ENCODE results near the gene NPHP1.
"Not testable (repeated sequence)": the region's sequence is repeated elsewhere in the genome, so short reads cannot be mapped to it uniquely, and the experiment has no call there.

The NPHP1 gene

DNA sequence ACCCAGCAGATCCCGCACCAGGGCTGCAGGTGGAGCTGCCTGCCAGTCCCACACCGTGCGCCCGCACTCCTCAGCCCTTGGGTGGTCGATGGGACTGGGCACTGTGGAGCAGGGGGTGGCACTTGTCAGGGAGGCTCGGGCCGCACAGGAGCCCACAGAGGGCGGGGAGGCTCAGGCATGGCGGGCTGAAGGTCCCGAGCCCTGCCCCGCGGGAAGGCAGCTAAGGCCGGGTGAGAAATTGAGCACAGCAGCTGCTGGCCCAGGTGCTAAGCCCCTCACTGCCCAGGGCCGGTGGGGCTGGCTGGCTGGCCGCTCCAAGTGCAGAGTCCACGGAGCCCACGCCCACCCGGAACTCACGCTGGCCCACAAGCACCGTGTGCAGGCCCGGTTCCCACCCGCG, 14.6 kb downstream of the NPHP1 start:
- not testable (repeated sequence) for DNase-seq

DNA sequence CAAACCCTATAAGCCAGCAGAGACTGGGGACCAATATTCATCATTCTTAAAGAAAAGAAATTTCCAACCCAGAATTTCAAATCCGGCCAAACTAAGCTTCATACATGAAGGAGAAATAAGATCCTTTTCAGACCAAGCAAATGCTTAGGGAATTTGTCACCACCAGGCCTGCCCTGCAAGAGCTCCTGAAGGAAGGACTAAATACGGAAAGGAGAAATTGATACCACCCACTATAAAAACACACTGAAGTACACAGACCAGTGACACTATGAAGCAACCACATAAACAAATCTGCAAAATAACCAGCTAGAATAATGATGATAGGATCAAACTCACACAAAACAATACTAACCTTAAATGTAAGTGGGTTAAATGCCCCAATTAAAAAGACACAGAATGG, 22.4 kb downstream of the NPHP1 start:
- no peak for DNase-seq

GRCh38 chr2:110180036-110180435, 24.8 kb downstream of the NPHP1 start:
- DNase-seq = no peak

GRCh38 chr2:110173523-110173922, 31.3 kb downstream of the NPHP1 start:
- DNase-seq = no peak

DNA sequence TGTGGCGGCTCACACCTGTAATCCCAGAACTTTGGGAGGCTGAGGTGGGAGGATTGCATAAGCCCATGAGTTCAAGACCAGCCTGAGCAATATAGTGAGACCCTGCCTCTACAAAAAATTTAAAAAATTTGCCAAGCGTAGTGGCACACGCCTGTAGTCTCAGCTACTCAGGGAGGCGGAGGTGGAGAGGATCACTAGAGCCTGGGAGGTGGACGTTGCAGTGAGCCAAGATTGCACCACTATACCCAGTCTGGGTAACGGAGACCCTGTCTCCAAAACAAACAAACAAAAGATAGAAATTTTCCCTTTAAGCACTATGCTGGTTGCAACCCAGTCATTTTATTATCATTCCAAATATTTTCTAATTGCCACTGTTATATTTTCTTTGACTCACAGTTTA, 32.3 kb downstream of the NPHP1 start:
- DNase-seq = no peak

GRCh38 chr2:110170102-110170501, 34.7 kb downstream of the NPHP1 start:
- no peak for DNase-seq

GRCh38 chr2:110167326-110168000, 37.4 kb downstream of the NPHP1 start:
- no peak for DNase-seq

DNA sequence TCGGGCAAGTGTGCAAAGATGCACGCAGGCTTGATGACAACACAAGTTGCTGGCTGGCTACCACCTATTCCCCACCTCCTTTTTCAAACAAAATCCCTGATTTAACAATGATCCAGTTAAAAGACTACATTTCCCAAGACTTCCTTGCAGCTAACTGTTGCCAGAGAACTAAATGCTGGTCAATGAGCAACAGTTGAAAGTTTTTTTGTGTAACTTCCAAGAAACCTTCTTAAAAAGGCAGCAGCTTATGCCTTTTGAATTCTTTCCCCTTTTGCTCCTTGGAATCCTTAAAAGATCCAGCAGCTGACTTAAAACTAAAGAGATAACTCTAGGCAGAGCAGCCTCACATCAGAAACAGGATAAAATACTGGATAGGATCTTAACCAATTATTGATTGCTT, 38.5 kb downstream of the NPHP1 start:
- DNase-seq = no peak

- peak; percentile 11 for DNase-seq
Observed at GRCh38 chr2:110157153-110157793, 47.5 kb downstream of the NPHP1 start.

DNA sequence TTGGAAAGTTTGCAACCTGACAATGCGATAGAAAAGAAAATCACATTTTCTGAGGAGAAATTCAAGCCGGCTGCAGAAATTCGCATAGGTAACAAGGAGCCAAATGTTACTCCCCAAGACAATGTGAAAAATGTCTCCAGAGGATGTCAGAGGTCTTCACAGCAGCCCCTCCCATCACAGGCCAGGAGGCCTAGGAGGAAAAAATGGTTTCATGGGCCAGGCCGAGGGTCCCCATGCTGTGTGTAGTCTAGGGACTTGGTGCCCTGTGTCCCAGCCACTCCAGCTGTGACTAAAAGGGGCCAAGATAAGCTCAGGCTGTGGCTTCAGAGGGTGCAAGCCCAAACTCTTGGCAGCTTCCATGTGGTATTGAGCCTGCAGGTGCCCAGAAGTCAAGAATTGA, 50.0 kb downstream of the NPHP1 start:
- not testable (repeated sequence) for DNase-seq

DNA sequence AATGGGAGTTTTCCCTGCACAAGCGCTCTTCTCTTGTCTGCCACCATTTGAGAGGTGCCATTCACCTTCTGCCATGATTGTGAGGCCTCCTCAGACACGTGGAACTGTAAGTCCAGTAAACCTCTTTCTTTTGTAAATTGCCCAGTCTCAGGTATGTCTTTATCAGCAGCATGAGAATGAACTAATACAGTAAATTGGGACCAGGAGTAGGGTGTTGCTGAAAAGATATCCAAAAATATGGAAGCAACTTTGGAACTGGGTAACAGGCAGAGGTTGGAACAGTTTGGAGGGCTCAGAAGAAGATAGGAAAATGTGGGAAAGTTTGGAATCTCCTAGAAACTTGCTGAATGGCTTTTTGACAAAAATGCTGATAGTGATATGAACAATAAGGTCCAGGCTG, 50.6 kb downstream of the NPHP1 start:
- not testable (repeated sequence) for DNase-seq

- DNase-seq = no peak
Observed at GRCh38 chr2:110153416-110153815, 51.4 kb downstream of the NPHP1 start.

DNA sequence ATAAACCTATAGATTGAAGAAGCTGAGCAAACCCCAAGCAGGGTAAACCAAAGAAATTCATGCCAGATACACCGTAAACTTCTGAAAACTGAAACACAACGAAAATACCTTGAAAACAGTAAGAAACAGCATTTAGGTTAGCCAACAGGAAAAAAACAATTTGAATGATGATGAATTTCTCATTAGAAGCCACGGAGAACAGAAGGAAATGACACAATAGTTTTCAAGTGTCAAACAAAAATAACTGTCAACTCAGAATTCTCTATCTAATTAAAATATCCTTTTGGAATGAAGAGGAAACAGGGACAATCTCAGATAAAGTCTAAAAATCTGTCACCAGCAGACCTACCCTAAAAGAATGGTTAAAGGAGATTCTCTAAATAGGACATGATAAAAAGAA, 51.9 kb downstream of the NPHP1 start:
- no peak for DNase-seq

GRCh38 chr2:110149330-110150220, 55.2 kb downstream of the NPHP1 start:
- no peak for DNase-seq

- DNase-seq = no peak
Observed at GRCh38 chr2:110146945-110147332, 57.9 kb downstream of the NPHP1 start.

- no peak for DNase-seq
Observed at GRCh38 chr2:110146183-110146944, 58.4 kb downstream of the NPHP1 start.

- no peak for DNase-seq
Observed at GRCh38 chr2:110143982-110144381, 60.8 kb downstream of the NPHP1 start.

DNA sequence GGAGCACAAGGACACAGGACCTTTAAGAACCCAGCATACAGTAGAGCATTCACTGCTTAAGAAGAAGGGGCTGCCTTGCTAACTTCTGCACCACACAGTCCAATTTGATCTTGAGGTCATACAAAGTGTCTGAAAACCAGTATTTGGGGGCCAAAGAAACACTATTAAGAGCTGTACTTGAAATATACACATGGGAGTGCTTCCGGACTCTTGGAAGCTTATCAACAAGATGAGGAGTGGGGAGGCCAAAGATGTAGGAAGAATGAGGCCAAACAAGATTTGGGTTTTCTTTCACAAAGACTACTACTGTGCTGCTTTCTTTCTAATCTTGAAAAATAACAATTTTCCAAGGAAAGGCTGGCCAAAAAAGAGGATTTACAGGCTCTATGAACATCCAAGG, 64.4 kb downstream of the NPHP1 start:
- DNase-seq = no peak

DNA sequence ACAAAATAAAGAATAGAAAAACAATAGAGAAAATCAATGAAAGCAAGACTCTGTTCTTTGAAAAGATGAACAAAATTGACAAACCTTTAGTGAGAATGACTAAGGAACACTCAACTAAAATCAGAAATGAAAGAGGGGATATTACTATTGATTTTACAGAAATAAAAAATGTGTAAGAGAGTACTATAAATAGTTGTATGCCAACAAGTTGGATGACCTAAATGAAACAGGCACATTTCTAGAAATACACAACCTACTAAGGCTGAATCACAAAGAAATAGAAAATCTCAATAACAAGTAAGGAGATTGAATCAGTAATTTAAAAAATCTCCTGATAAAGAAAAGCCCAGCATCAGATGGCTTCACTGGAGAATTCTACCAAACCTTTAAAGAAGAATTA, 70.8 kb downstream of the NPHP1 start:
- no peak for DNase-seq

- no peak for DNase-seq
Observed at GRCh38 chr2:110131166-110131565, 73.6 kb downstream of the NPHP1 start.

DNA sequence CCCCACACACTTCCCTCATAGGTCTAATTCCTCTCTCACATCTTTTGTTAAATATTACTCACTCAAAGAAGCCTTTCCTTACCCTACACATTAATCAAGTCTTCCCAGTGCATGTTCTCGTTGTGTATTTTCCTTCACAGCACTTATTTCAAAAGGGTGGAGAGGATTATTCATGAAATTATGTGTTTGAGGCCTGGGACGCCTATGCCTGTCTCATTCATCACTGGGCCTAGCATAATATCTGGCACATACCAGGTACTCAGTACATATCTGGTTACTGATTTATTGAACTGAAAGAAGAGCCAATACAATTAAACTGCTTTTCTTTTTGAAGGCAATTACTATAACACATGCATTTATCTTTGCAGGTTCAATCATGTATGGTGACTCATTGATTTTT, 74.1 kb downstream of the NPHP1 start:
- DNase-seq = no peak

GRCh38 chr2:110126906-110127305, 77.9 kb downstream of the NPHP1 start:
- DNase-seq = no peak

All from NCI-H146 (cell line).